H1 (cell line): ENCODE measurements around the gene ITGB8.

Experiments used
- BACH1 ChIP-seq: IDR thresholded peaks from 2 replicates; pipeline ENCODE4 v1.6.1; 2012; ENCODE audit warnings: low read length, improper control_type of control experiment
- FOSL1 ChIP-seq: IDR thresholded peaks from 2 replicates; pipeline ENCODE4 v1.6.1; 2011; ENCODE audit warnings: mild to moderate bottlenecking, low read depth, low read length, moderate library complexity; ENCODE audit not compliant: insufficient read depth
- KDM1A ChIP-seq: fragments of 200-600, 300-600 bp; sonication (generic); IDR thresholded peaks from 2 replicates; pipeline ENCODE4 v1.7.1; 2016; ENCODE audit warnings: mild to moderate bottlenecking, low read length, borderline replicate concordance
- POLR2AphosphoS5 ChIP-seq: IDR thresholded peaks from 2 replicates; pipeline ENCODE4 v1.6.1; 2011; ENCODE audit warnings: low read depth, low read length
- RXRA ChIP-seq: IDR thresholded peaks from 2 replicates; pipeline ENCODE4 v1.6.1; 2011; ENCODE audit warnings: low read depth, mild to moderate bottlenecking, low read length, moderate library complexity; ENCODE audit not compliant: insufficient read depth
- SP2 ChIP-seq: IDR thresholded peaks from 2 replicates; pipeline ENCODE4 v1.6.1; 2012; ENCODE audit warnings: mild to moderate bottlenecking, low read length, inconsistent platforms
- TCF12 ChIP-seq: IDR thresholded peaks from 2 replicates; pipeline ENCODE4 v1.6.1; 2011; ENCODE audit warnings: low read depth, mild to moderate bottlenecking, low read length
- TF ChIP-seq, protein P1 (sequence below), 3 experiments: IDR thresholded peaks; 1 replicate in 2 of 3; 2 replicates in 1 of 3; pipeline versions ENCODE4 v1.5.1 to v1.6.1; 2011; ENCODE audit warnings: low read length in 3 of 3, mild to moderate bottlenecking in 3 of 3, inconsistent platforms in 2 of 3, low read depth in 1 of 3, moderate library complexity in 1 of 3; ENCODE audit not compliant: insufficient read depth in 1 of 3; ENCODE audit errors: control extremely low read depth in 1 of 3
- TF ChIP-seq, protein P2 (sequence below): IDR thresholded peaks from 2 replicates; pipeline ENCODE4 v1.6.1; 2011; ENCODE audit warnings: low read length, improper control_type of control experiment
- TF ChIP-seq, protein P3 (sequence below): fragments of 300-600 bp; sonication (generic); IDR thresholded peaks from 2 replicates; pipeline ENCODE4 v1.7.1; 2012; ENCODE audit warnings: low read length, moderate library complexity, mild to moderate bottlenecking, inconsistent platforms; ENCODE audit not compliant: insufficient replicate concordance

DNA sequence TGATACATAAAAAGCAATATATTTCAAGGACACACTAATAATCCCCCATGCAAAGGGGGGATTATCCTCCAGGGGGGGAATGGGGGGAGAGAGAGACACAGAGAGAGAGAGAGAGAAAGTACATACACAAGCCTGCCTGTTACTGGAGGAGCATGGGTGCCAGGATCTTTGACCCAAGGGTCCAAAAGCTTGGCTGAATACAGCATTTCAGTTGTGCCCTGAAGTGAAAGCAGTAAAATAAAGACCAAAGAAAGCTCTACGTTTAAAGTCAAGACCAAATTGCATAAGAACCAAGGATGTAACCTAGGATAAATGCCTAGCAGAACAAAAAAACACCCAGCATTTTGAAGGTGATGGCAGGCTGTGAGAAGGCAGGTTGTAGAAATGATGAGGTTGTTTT lies 27.8 kb upstream of the ITGB8 start:
- TF ChIP-seq, protein P1, sequence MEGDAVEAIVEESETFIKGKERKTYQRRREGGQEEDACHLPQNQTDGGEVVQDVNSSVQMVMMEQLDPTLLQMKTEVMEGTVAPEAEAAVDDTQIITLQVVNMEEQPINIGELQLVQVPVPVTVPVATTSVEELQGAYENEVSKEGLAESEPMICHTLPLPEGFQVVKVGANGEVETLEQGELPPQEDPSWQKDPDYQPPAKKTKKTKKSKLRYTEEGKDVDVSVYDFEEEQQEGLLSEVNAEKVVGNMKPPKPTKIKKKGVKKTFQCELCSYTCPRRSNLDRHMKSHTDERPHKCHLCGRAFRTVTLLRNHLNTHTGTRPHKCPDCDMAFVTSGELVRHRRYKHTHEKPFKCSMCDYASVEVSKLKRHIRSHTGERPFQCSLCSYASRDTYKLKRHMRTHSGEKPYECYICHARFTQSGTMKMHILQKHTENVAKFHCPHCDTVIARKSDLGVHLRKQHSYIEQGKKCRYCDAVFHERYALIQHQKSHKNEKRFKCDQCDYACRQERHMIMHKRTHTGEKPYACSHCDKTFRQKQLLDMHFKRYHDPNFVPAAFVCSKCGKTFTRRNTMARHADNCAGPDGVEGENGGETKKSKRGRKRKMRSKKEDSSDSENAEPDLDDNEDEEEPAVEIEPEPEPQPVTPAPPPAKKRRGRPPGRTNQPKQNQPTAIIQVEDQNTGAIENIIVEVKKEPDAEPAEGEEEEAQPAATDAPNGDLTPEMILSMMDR (IDR thresholded peaks at IDR 0.05; ENCODE audit: control extremely low read depth in 1 of 3, insufficient read depth in 1 of 3, low read depth in 1 of 3, low read length in 3 of 3), result no peak
- TF ChIP-seq RXRA (no peak), KDM1A (no peak), FOSL1 (no peak), POLR2AphosphoS5 (no peak), SP2 (no peak), TCF12 (no peak), BACH1 (no peak)
- TF ChIP-seq, protein P2, sequence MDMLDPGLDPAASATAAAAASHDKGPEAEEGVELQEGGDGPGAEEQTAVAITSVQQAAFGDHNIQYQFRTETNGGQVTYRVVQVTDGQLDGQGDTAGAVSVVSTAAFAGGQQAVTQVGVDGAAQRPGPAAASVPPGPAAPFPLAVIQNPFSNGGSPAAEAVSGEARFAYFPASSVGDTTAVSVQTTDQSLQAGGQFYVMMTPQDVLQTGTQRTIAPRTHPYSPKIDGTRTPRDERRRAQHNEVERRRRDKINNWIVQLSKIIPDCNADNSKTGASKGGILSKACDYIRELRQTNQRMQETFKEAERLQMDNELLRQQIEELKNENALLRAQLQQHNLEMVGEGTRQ, result no peak
- TF ChIP-seq, protein P3, sequence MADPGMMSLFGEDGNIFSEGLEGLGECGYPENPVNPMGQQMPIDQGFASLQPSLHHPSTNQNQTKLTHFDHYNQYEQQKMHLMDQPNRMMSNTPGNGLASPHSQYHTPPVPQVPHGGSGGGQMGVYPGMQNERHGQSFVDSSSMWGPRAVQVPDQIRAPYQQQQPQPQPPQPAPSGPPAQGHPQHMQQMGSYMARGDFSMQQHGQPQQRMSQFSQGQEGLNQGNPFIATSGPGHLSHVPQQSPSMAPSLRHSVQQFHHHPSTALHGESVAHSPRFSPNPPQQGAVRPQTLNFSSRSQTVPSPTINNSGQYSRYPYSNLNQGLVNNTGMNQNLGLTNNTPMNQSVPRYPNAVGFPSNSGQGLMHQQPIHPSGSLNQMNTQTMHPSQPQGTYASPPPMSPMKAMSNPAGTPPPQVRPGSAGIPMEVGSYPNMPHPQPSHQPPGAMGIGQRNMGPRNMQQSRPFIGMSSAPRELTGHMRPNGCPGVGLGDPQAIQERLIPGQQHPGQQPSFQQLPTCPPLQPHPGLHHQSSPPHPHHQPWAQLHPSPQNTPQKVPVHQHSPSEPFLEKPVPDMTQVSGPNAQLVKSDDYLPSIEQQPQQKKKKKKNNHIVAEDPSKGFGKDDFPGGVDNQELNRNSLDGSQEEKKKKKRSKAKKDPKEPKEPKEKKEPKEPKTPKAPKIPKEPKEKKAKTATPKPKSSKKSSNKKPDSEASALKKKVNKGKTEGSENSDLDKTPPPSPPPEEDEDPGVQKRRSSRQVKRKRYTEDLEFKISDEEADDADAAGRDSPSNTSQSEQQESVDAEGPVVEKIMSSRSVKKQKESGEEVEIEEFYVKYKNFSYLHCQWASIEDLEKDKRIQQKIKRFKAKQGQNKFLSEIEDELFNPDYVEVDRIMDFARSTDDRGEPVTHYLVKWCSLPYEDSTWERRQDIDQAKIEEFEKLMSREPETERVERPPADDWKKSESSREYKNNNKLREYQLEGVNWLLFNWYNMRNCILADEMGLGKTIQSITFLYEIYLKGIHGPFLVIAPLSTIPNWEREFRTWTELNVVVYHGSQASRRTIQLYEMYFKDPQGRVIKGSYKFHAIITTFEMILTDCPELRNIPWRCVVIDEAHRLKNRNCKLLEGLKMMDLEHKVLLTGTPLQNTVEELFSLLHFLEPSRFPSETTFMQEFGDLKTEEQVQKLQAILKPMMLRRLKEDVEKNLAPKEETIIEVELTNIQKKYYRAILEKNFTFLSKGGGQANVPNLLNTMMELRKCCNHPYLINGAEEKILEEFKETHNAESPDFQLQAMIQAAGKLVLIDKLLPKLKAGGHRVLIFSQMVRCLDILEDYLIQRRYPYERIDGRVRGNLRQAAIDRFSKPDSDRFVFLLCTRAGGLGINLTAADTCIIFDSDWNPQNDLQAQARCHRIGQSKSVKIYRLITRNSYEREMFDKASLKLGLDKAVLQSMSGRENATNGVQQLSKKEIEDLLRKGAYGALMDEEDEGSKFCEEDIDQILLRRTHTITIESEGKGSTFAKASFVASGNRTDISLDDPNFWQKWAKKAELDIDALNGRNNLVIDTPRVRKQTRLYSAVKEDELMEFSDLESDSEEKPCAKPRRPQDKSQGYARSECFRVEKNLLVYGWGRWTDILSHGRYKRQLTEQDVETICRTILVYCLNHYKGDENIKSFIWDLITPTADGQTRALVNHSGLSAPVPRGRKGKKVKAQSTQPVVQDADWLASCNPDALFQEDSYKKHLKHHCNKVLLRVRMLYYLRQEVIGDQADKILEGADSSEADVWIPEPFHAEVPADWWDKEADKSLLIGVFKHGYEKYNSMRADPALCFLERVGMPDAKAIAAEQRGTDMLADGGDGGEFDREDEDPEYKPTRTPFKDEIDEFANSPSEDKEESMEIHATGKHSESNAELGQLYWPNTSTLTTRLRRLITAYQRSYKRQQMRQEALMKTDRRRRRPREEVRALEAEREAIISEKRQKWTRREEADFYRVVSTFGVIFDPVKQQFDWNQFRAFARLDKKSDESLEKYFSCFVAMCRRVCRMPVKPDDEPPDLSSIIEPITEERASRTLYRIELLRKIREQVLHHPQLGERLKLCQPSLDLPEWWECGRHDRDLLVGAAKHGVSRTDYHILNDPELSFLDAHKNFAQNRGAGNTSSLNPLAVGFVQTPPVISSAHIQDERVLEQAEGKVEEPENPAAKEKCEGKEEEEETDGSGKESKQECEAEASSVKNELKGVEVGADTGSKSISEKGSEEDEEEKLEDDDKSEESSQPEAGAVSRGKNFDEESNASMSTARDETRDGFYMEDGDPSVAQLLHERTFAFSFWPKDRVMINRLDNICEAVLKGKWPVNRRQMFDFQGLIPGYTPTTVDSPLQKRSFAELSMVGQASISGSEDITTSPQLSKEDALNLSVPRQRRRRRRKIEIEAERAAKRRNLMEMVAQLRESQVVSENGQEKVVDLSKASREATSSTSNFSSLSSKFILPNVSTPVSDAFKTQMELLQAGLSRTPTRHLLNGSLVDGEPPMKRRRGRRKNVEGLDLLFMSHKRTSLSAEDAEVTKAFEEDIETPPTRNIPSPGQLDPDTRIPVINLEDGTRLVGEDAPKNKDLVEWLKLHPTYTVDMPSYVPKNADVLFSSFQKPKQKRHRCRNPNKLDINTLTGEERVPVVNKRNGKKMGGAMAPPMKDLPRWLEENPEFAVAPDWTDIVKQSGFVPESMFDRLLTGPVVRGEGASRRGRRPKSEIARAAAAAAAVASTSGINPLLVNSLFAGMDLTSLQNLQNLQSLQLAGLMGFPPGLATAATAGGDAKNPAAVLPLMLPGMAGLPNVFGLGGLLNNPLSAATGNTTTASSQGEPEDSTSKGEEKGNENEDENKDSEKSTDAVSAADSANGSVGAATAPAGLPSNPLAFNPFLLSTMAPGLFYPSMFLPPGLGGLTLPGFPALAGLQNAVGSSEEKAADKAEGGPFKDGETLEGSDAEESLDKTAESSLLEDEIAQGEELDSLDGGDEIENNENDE, result no peak
